Glutamatergic neuron (in vitro differentiated cells): ENCODE measurements around the gene NCBP2. TPM values are rescaled to one million over a fixed set of nuclear protein-coding genes. Genes with fewer than 3 reads are reported as not detected.

Source experiments
- DNase-seq: peaks from one replicate; pipeline ENCODE4 v3.0.0; 2022
- H3K27ac Mint-ChIP-seq: one replicate; pipeline ENCODE4 v1.8.0; 2020; ENCODE audit warnings: mild to moderate bottlenecking, mixed read lengths, inconsistent platforms; ENCODE audit not compliant: unreplicated experiment
- H3K27me3 Mint-ChIP-seq: one replicate; pipeline ENCODE4 v1.8.0; 2020; ENCODE audit warnings: mild to moderate bottlenecking, moderate library complexity, mixed read lengths, inconsistent platforms; ENCODE audit not compliant: unreplicated experiment
- H3K36me3 Mint-ChIP-seq: one replicate; pipeline ENCODE4 v1.8.0; 2020; ENCODE audit warnings: mild to moderate bottlenecking, mixed read lengths, inconsistent platforms; ENCODE audit not compliant: unreplicated experiment
- H3K4me1 Mint-ChIP-seq: one replicate; pipeline ENCODE4 v1.8.0; 2020; ENCODE audit warnings: mild to moderate bottlenecking, low read depth, mixed read lengths, inconsistent platforms; ENCODE audit not compliant: unreplicated experiment
- H3K4me3 Mint-ChIP-seq: one replicate; pipeline ENCODE4 v1.8.0; 2020; ENCODE audit warnings: mild to moderate bottlenecking, mixed read lengths, inconsistent platforms; ENCODE audit not compliant: unreplicated experiment
- H3K9me3 Mint-ChIP-seq: one replicate; pipeline ENCODE4 v1.8.0; 2020; ENCODE audit warnings: mild to moderate bottlenecking, moderate library complexity, mixed read lengths, inconsistent platforms; ENCODE audit not compliant: unreplicated experiment
- CTCF ChIP-seq: fragments of 200-600 bp; sonication (generic); IDR thresholded peaks from one replicate; pipeline ENCODE4 v1.5.0; 2021; ENCODE audit not compliant: partially characterized antibody, unreplicated experiment
- total RNA-seq: library from RNA; stranded (reverse); fragmentation: NEBNext Ultra II Directional; extraction: Animal tissue kit (Norgen Biotek cat#: 25700); gene quantifications from one replicate; pipeline ENCODE4 v1.2.1, GENCODE V29; 2021; ENCODE audit not compliant: unreplicated experiment

Gene NCBP2
- total RNA-seq, 1 donor from 2014 or later: 118 TPM

- DNase-seq: peak; percentile 66
- peak overlapping the region; percentile 100 for H3K4me3 Mint-ChIP-seq
These were observed 551 bp downstream of the NCBP2 start for GRCh38 chr3:196941729-196942225.

GRCh38 chr3:196938576-196938975, 3.8 kb downstream of the NCBP2 start:
- Mint-ChIP-seq H3K4me3 (no peak overlapping the region), H3K27ac (peak overlapping the region; percentile 38), H3K27me3 (peaks cover 23% of the 10 kb centered on the region), H3K4me1 (peaks cover 8% of the 10 kb centered on the region), H3K36me3 (no peaks in the 10 kb centered on the region), H3K9me3 (peaks cover 18% of the 10 kb centered on the region)
- DNase-seq: no peak
- no peak for TF ChIP-seq CTCF

More at GRCh38 chr3:196941729-196942225, 551 bp downstream of the NCBP2 start:
- H3K9me3 Mint-ChIP-seq: peaks cover 25% of the 10 kb centered on the region
- peaks cover 28% of the 10 kb centered on the region for H3K27me3 Mint-ChIP-seq
- peak overlapping the region; percentile 96 for H3K27ac Mint-ChIP-seq
- H3K36me3 Mint-ChIP-seq: no peaks in the 10 kb centered on the region
- H3K4me1 Mint-ChIP-seq: peaks cover 17% of the 10 kb centered on the region
- TF ChIP-seq CTCF: no peak

- no peak for DNase-seq
- Mint-ChIP-seq H3K4me3 (no peak overlapping the region), H3K27me3 (peaks cover 18% of the 10 kb centered on the region), H3K36me3 (no peaks in the 10 kb centered on the region), H3K27ac (no peak overlapping the region), H3K9me3 (peaks cover 13% of the 10 kb centered on the region), H3K4me1 (peaks cover 4% of the 10 kb centered on the region)
- TF ChIP-seq CTCF: no peak
These were observed 4.2 kb downstream of the NCBP2 start for GRCh38 chr3:196938124-196938523.

- Mint-ChIP-seq H3K9me3 (peaks cover 4% of the 10 kb centered on the region), H3K36me3 (no peaks in the 10 kb centered on the region), H3K4me1 (peaks cover 13% of the 10 kb centered on the region), H3K4me3 (no peak overlapping the region), H3K27ac (no peak overlapping the region), H3K27me3 (peaks cover 6% of the 10 kb centered on the region)
- no peak for DNase-seq
- TF ChIP-seq CTCF: no peak
These were observed 6.0 kb downstream of the NCBP2 start for GRCh38 chr3:196936288-196936687.

GRCh38 chr3:196932600-196932999, 9.7 kb downstream of the NCBP2 start:
- H3K27me3 Mint-ChIP-seq: peaks cover 2% of the 10 kb centered on the region
- peaks cover 15% of the 10 kb centered on the region for H3K4me1 Mint-ChIP-seq
- peak overlapping the region; percentile 50 for H3K27ac Mint-ChIP-seq
- no peak overlapping the region for H3K4me3 Mint-ChIP-seq
- no peak for DNase-seq
- no peak for TF ChIP-seq CTCF
- peaks cover 2% of the 10 kb centered on the region for H3K9me3 Mint-ChIP-seq
- no peaks in the 10 kb centered on the region for H3K36me3 Mint-ChIP-seq
